K562 (cell line): ENCODE data around the gene PNMA5. TPM values are rescaled to one million over a fixed set of nuclear protein-coding genes. Genes with fewer than 3 reads are reported as not detected.

Experiments used
- polyA plus RNA-seq, 8 experiments: library from polyadenylated mRNA; depleted of rRNA in 4 of 8; stranded (reverse) in 5 of 8; unstranded in 3 of 8; fragments of >200 nt; fragmentation: Nextera tagmentation in 2 of 8; fragmentation: Illumina TruSeq in 1 of 8; extraction: Ambion mirVana in 2 of 8; extraction: Trizol in 1 of 8; gene quantifications; 2 replicates each; pipeline versions ENCODE4 v1.2.1 to v1.2.3, GENCODE V29; 2011 to 2014; ENCODE audit warnings: inconsistent platforms in 1 of 8, missing spikeins in 1 of 8
- total RNA-seq, 7 experiments: library from RNA; depleted of rRNA in 6 of 7; stranded (reverse); fragments of >200 nt in 6 of 7; fragmentation: Illumina TruSeq in 2 of 7; extraction: Trizol in 2 of 7; gene quantifications; 2 replicates each; pipeline versions ENCODE4 v1.2.1 to v1.2.3, GENCODE V29; 2011 to 2021; ENCODE audit warnings: low replicate concordance in 1 of 7
- TF ChIP-seq, protein P1 (sequence below): sonication (generic); formaldehyde crosslinking; IDR thresholded peaks from 2 replicates; pipeline ENCODE4 v1.9.0; 2022; ENCODE audit warnings: mild to moderate bottlenecking, missing genetic modification reagents

PNMA5 gene
- total and polyA plus RNA-seq, 9 of the 15 experiments (the other 6 are each of a cell fraction or from before 2014, with no cell fraction given) = 0.03 to 0.20 (median 0.07) TPM; not detected in 3

DNA sequence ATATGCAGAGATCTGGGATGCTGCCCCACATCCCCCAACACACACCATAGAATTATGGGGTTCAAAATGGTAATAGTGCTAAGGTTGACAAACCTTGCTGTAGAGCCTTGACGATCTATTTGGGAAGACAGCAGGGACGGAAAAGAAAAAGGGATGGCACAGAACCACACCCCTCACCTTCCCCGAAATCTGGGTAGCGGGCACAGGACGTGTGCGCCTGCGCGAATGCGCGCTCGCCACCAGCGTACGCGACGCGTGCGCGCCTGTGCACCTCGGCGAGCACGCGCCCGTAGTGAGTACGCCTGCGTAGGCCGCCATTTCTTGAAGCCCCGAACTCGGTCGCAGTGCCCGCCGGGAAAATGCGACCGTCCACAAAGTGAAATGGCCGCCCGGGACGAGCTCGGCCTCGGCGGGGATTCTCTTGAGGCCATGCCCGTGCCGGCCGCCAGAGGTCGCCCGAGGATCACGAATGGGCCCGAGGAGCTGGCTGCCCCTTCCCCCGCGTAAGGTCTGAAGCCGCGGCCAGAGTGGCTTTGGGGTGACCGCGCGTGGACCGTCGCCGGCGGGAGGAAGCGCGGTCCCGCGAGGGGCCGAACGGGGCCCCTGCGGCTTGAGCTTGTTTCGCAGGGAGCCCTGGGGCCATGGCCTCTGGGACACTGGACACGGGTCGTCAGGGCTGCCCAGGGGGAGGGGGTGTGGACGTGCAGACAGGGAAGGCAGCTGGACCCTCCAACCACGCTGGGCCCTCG lies 52.4 kb downstream of the PNMA5 start (continued):
- TF ChIP-seq, protein P1, sequence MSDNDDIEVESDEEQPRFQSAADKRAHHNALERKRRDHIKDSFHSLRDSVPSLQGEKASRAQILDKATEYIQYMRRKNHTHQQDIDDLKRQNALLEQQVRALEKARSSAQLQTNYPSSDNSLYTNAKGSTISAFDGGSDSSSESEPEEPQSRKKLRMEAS (CRISPR knock-in tag) = peak; percentile 89

Other genes with a start within 250 kb of the PNMA5 start
Only the 7 nearest of the 9 such genes appear.
- gene MAGEA6, start 224.4 kb downstream of the PNMA5 start, total RNA-seq (2014; rRNA removed) = 132 and 140 TPM in 2 replicates
- gene MAGEA6, start 224.4 kb downstream of the PNMA5 start, total RNA-seq (2014; rRNA removed; fragmentation: Illumina TruSeq; extraction: Trizol) = 77.9 and 80.5 TPM in 2 replicates
- 90.3 and 92.5 TPM in 2 replicates for gene MAGEA6, start 224.4 kb downstream of the PNMA5 start, total RNA-seq (2015; rRNA removed; fragmentation: Illumina TruSeq; extraction: Trizol)
- gene MAGEA6, start 224.4 kb downstream of the PNMA5 start, total RNA-seq (2021) = 107 and 113 TPM in 2 replicates
- 95.3 and 116 TPM in 2 replicates for gene MAGEA6, start 224.4 kb downstream of the PNMA5 start, polyA plus RNA-seq (2011; rRNA removed)
- 103 and 119 TPM in 2 replicates for gene MAGEA6, start 224.4 kb downstream of the PNMA5 start, polyA plus RNA-seq (2014; fragmentation: Illumina TruSeq; extraction: Trizol)
- gene MAGEA6, start 224.4 kb downstream of the PNMA5 start, polyA plus RNA-seq (2014; fragmentation: Nextera tagmentation; extraction: Ambion mirVana) = 10 to 100 TPM; 15.4 to 26.2 TPM
- 95.5 and 101 TPM in 2 replicates for gene MAGEA6, start 224.4 kb downstream of the PNMA5 start, polyA plus RNA-seq (2014; rRNA removed)
- gene CETN2, start 163.4 kb downstream of the PNMA5 start, total RNA-seq (2014; rRNA removed) = 15.7 and 16.7 TPM in 2 replicates
- gene CETN2, start 163.4 kb downstream of the PNMA5 start, total RNA-seq (2014; rRNA removed; fragmentation: Illumina TruSeq; extraction: Trizol) = 27.6 and 32.6 TPM in 2 replicates
- gene CETN2, start 163.4 kb downstream of the PNMA5 start, total RNA-seq (2015; rRNA removed; fragmentation: Illumina TruSeq; extraction: Trizol) = 26.9 and 28.8 TPM in 2 replicates
- gene CETN2, start 163.4 kb downstream of the PNMA5 start, total RNA-seq (2021) = 17.6 and 19.7 TPM in 2 replicates
- 28.8 and 35.0 TPM in 2 replicates for gene CETN2, start 163.4 kb downstream of the PNMA5 start, polyA plus RNA-seq (2011; rRNA removed)
- 27.8 and 37.1 TPM in 2 replicates for gene CETN2, start 163.4 kb downstream of the PNMA5 start, polyA plus RNA-seq (2014; fragmentation: Illumina TruSeq; extraction: Trizol)
- 10 to 100 TPM; 24.7 to 36.0 TPM for gene CETN2, start 163.4 kb downstream of the PNMA5 start, polyA plus RNA-seq (2014; fragmentation: Nextera tagmentation; extraction: Ambion mirVana)
- gene CETN2, start 163.4 kb downstream of the PNMA5 start, polyA plus RNA-seq (2014; rRNA removed) = 22.3 and 22.6 TPM in 2 replicates
- gene NSDHL, start 163.1 kb downstream of the PNMA5 start, total RNA-seq (2014; rRNA removed) = 37.1 and 38.4 TPM in 2 replicates
- gene NSDHL, start 163.1 kb downstream of the PNMA5 start, total RNA-seq (2014; rRNA removed; fragmentation: Illumina TruSeq; extraction: Trizol) = 26.9 and 30.5 TPM in 2 replicates
- gene NSDHL, start 163.1 kb downstream of the PNMA5 start, total RNA-seq (2015; rRNA removed; fragmentation: Illumina TruSeq; extraction: Trizol) = 21.0 and 22.5 TPM in 2 replicates
- 37.1 and 40.3 TPM in 2 replicates for gene NSDHL, start 163.1 kb downstream of the PNMA5 start, total RNA-seq (2021)
- 63.4 and 71.8 TPM in 2 replicates for gene NSDHL, start 163.1 kb downstream of the PNMA5 start, polyA plus RNA-seq (2011; rRNA removed)
- 52.5 and 62.8 TPM in 2 replicates for gene NSDHL, start 163.1 kb downstream of the PNMA5 start, polyA plus RNA-seq (2014; fragmentation: Illumina TruSeq; extraction: Trizol)
- gene NSDHL, start 163.1 kb downstream of the PNMA5 start, polyA plus RNA-seq (2014; fragmentation: Nextera tagmentation; extraction: Ambion mirVana) = 10 to 100 TPM; 49.7 to 57.4 TPM
- gene NSDHL, start 163.1 kb downstream of the PNMA5 start, polyA plus RNA-seq (2014; rRNA removed) = 40.8 and 41.1 TPM in 2 replicates
- 0.18 and 0.24 TPM in 2 replicates for gene ZNF185, start 96.0 kb downstream of the PNMA5 start, total RNA-seq (2014; rRNA removed)
- 0.22 and 0.26 TPM in 2 replicates for gene ZNF185, start 96.0 kb downstream of the PNMA5 start, total RNA-seq (2014; rRNA removed; fragmentation: Illumina TruSeq; extraction: Trizol)
- gene ZNF185, start 96.0 kb downstream of the PNMA5 start, total RNA-seq (2015; rRNA removed; fragmentation: Illumina TruSeq; extraction: Trizol) = 0.19 and 0.22 TPM in 2 replicates
- gene ZNF185, start 96.0 kb downstream of the PNMA5 start, total RNA-seq (2021) = 0.24 and 0.40 TPM in 2 replicates
- 0.95 and 1.1 TPM in 2 replicates for gene ZNF185, start 96.0 kb downstream of the PNMA5 start, polyA plus RNA-seq (2011; rRNA removed)
- 0.57 and 0.64 TPM in 2 replicates for gene ZNF185, start 96.0 kb downstream of the PNMA5 start, polyA plus RNA-seq (2014; fragmentation: Illumina TruSeq; extraction: Trizol)
- gene ZNF185, start 96.0 kb downstream of the PNMA5 start, polyA plus RNA-seq (2014; fragmentation: Nextera tagmentation; extraction: Ambion mirVana) = under 1 TPM; 0.08 to 0.18 TPM
- gene ZNF185, start 96.0 kb downstream of the PNMA5 start, polyA plus RNA-seq (2014; rRNA removed) = 0.35 and 0.38 TPM in 2 replicates
- gene PNMA3, start 62.4 kb upstream of the PNMA5 start, total RNA-seq (2014; rRNA removed) = 1.2 and 1.3 TPM in 2 replicates
- gene PNMA3, start 62.4 kb upstream of the PNMA5 start, total RNA-seq (2014; rRNA removed; fragmentation: Illumina TruSeq; extraction: Trizol) = 0.64 and 0.65 TPM in 2 replicates
- 0.98 and 1.0 TPM in 2 replicates for gene PNMA3, start 62.4 kb upstream of the PNMA5 start, total RNA-seq (2015; rRNA removed; fragmentation: Illumina TruSeq; extraction: Trizol)
- gene PNMA3, start 62.4 kb upstream of the PNMA5 start, total RNA-seq (2021) = 1.2 and 1.3 TPM in 2 replicates
- gene PNMA3, start 62.4 kb upstream of the PNMA5 start, polyA plus RNA-seq (2011; rRNA removed) = 0.39 and 0.45 TPM in 2 replicates
- gene PNMA3, start 62.4 kb upstream of the PNMA5 start, polyA plus RNA-seq (2014; fragmentation: Illumina TruSeq; extraction: Trizol) = 0.92 and 1.2 TPM in 2 replicates
- under 1 TPM in 1 of 2 experiments, not detected in 1; 0.01 TPM for gene PNMA3, start 62.4 kb upstream of the PNMA5 start, polyA plus RNA-seq (2014; fragmentation: Nextera tagmentation; extraction: Ambion mirVana)
- gene PNMA3, start 62.4 kb upstream of the PNMA5 start, polyA plus RNA-seq (2014; rRNA removed) = 0.63 and 1.5 TPM in 2 replicates
- 5.4 and 6.7 TPM in 2 replicates for gene PNMA6A, start 78.3 kb upstream of the PNMA5 start, total RNA-seq (2014; rRNA removed)
- gene PNMA6A, start 78.3 kb upstream of the PNMA5 start, total RNA-seq (2014; rRNA removed; fragmentation: Illumina TruSeq; extraction: Trizol) = 0.73 and 1.2 TPM in 2 replicates
- gene PNMA6A, start 78.3 kb upstream of the PNMA5 start, total RNA-seq (2015; rRNA removed; fragmentation: Illumina TruSeq; extraction: Trizol) = 3.9 and 5.0 TPM in 2 replicates
- gene PNMA6A, start 78.3 kb upstream of the PNMA5 start, total RNA-seq (2021) = 6.3 and 6.9 TPM in 2 replicates
- 0.83 and 1.0 TPM in 2 replicates for gene PNMA6A, start 78.3 kb upstream of the PNMA5 start, polyA plus RNA-seq (2011; rRNA removed)
- gene PNMA6A, start 78.3 kb upstream of the PNMA5 start, polyA plus RNA-seq (2014; fragmentation: Illumina TruSeq; extraction: Trizol) = 1.3 and 2.6 TPM in 2 replicates
- under 1 TPM; 0.10 to 0.13 TPM for gene PNMA6A, start 78.3 kb upstream of the PNMA5 start, polyA plus RNA-seq (2014; fragmentation: Nextera tagmentation; extraction: Ambion mirVana)
- 4.2 and 4.9 TPM in 2 replicates for gene PNMA6A, start 78.3 kb upstream of the PNMA5 start, polyA plus RNA-seq (2014; rRNA removed)
- gene MAGEA1, start 185.2 kb upstream of the PNMA5 start, total RNA-seq (2014; rRNA removed) = 43.9 and 49.2 TPM in 2 replicates
- gene MAGEA1, start 185.2 kb upstream of the PNMA5 start, total RNA-seq (2014; rRNA removed; fragmentation: Illumina TruSeq; extraction: Trizol) = 41.2 and 42.3 TPM in 2 replicates
- 52.3 and 57.9 TPM in 2 replicates for gene MAGEA1, start 185.2 kb upstream of the PNMA5 start, total RNA-seq (2015; rRNA removed; fragmentation: Illumina TruSeq; extraction: Trizol)
- 43.5 and 44.1 TPM in 2 replicates for gene MAGEA1, start 185.2 kb upstream of the PNMA5 start, total RNA-seq (2021)
- gene MAGEA1, start 185.2 kb upstream of the PNMA5 start, polyA plus RNA-seq (2011; rRNA removed) = 2.8 and 10.2 TPM in 2 replicates
- 57.3 and 60.6 TPM in 2 replicates for gene MAGEA1, start 185.2 kb upstream of the PNMA5 start, polyA plus RNA-seq (2014; fragmentation: Illumina TruSeq; extraction: Trizol)
- gene MAGEA1, start 185.2 kb upstream of the PNMA5 start, polyA plus RNA-seq (2014; fragmentation: Nextera tagmentation; extraction: Ambion mirVana) = 10 to 100 TPM; 24.5 to 45.2 TPM
- gene MAGEA1, start 185.2 kb upstream of the PNMA5 start, polyA plus RNA-seq (2014; rRNA removed) = 51.0 and 51.9 TPM in 2 replicates